Astrocyte (in vitro differentiated cells and primary cell): ENCODE data around the gene DTNBP1. TPM values are rescaled to one million over a fixed set of nuclear protein-coding genes. Genes with fewer than 3 reads are reported as not detected.

Source experiments
- DNase-seq: peaks from one replicate; pipeline ENCODE4 v3.0.0-alpha.2; 2010; ENCODE audit warnings: low read depth
- FAIRE-seq: peaks from 2 replicates; lab custom pipeline; 2011; peaks lifted over from hg19 to GRCh38; lab: Jason Lieb, UNC
- H2AFZ ChIP-seq: 2 replicates; pipeline ENCODE4 v1.6.0; 2012; ENCODE audit warnings: low read depth, low read length, inconsistent platforms
- H3K27ac ChIP-seq: 2 replicates; pipeline ENCODE4 v1.5.1; 2011; ENCODE audit warnings: low read depth, low read length, inconsistent platforms
- H3K27me3 ChIP-seq: 2 replicates; pipeline ENCODE4 v1.6.0; 2011; ENCODE audit warnings: low read length, inconsistent platforms; ENCODE audit not compliant: insufficient read depth
- H3K36me3 ChIP-seq: 2 replicates; pipeline ENCODE4 v1.5.1; 2011; ENCODE audit warnings: low read length, inconsistent platforms; ENCODE audit not compliant: insufficient read depth
- H3K4me1 ChIP-seq: 2 replicates; pipeline ENCODE4 v1.5.1; 2011; ENCODE audit warnings: low read length, inconsistent platforms; ENCODE audit not compliant: insufficient read depth
- H3K4me2 ChIP-seq: 2 replicates; pipeline ENCODE4 v1.6.0; 2012; ENCODE audit warnings: low read length, inconsistent platforms
- H3K4me3 ChIP-seq: 2 replicates; pipeline ENCODE4 v1.5.1; 2011; ENCODE audit warnings: low read depth, mild to moderate bottlenecking, low read length, inconsistent platforms; ENCODE audit not compliant: insufficient read depth
- H3K79me2 ChIP-seq: 2 replicates; pipeline ENCODE4 v1.6.0; 2012; ENCODE audit warnings: mild to moderate bottlenecking, low read length, inconsistent platforms; ENCODE audit not compliant: insufficient read depth
- H3K9ac ChIP-seq: 2 replicates; pipeline ENCODE4 v1.6.0; 2012; ENCODE audit warnings: mild to moderate bottlenecking, low read length, inconsistent platforms
- H3K9me3 ChIP-seq: 2 replicates; pipeline ENCODE4 v1.5.1; 2012; ENCODE audit warnings: low read depth, mild to moderate bottlenecking, low read length, inconsistent platforms; ENCODE audit not compliant: insufficient read depth
- H4K20me1 ChIP-seq: 2 replicates; pipeline ENCODE4 v1.6.0; 2012; ENCODE audit warnings: low read length, inconsistent platforms; ENCODE audit not compliant: insufficient read depth
- H3K27ac Mint-ChIP-seq: one replicate; pipeline ENCODE4 v1.8.0; 2021; ENCODE audit warnings: mild to moderate bottlenecking, mixed read lengths; ENCODE audit not compliant: unreplicated experiment
- H3K27me3 Mint-ChIP-seq: one replicate; pipeline ENCODE4 v1.8.0; 2021; ENCODE audit warnings: low read depth, mixed read lengths; ENCODE audit not compliant: unreplicated experiment
- H3K36me3 Mint-ChIP-seq: one replicate; pipeline ENCODE4 v1.8.0; 2021; ENCODE audit warnings: low read depth, mixed read lengths; ENCODE audit not compliant: unreplicated experiment
- H3K4me1 Mint-ChIP-seq: one replicate; pipeline ENCODE4 v1.8.0; 2021; ENCODE audit warnings: low read depth, mixed read lengths; ENCODE audit not compliant: unreplicated experiment
- H3K4me3 Mint-ChIP-seq: one replicate; pipeline ENCODE4 v1.8.0; 2021; ENCODE audit warnings: mild to moderate bottlenecking, moderate library complexity, mixed read lengths; ENCODE audit not compliant: unreplicated experiment
- H3K9me3 Mint-ChIP-seq: one replicate; pipeline ENCODE4 v1.8.0; 2021; ENCODE audit warnings: mild to moderate bottlenecking, mixed read lengths; ENCODE audit not compliant: unreplicated experiment
- EZH2 ChIP-seq: IDR thresholded peaks from 2 replicates; pipeline ENCODE4 v1.6.1; 2012; ENCODE audit warnings: mild to moderate bottlenecking, low read length, inconsistent platforms; ENCODE audit not compliant: insufficient read depth
- total RNA-seq: library from RNA; stranded (reverse); gene quantifications from 2 replicates; pipeline ENCODE4 v1.2.1, GENCODE V29; 2021
- TF ChIP-seq, protein P1 (sequence below): IDR thresholded peaks from 2 replicates; pipeline ENCODE4 v1.5.1; 2011; ENCODE audit warnings: low read depth, mild to moderate bottlenecking, inconsistent platforms, low read length, moderate library complexity; ENCODE audit not compliant: insufficient read depth

Gene DTNBP1
- total RNA-seq, 1 donor from 2014 or later = 13.0 TPM

GRCh38 chr6:15504040-15504495 lies 158.8 kb downstream of the DTNBP1 start:
- peaks cover 30% of the 10 kb centered on the region for H3K4me1 ChIP-seq
- peak overlapping the region; percentile 91 for H3K27ac Mint-ChIP-seq
- no peak overlapping the region for H3K4me3 Mint-ChIP-seq
- peaks cover 16% of the 10 kb centered on the region for H3K79me2 ChIP-seq
- peaks cover 40% of the 10 kb centered on the region for H3K36me3 Mint-ChIP-seq
- peaks cover 10% of the 10 kb centered on the region for H3K36me3 ChIP-seq
- H3K27ac ChIP-seq = peak overlapping the region; percentile 56
- H3K9me3 ChIP-seq = no peaks in the 10 kb centered on the region
- no peak overlapping the region for H2AFZ ChIP-seq
- no peaks in the 10 kb centered on the region for H3K27me3 Mint-ChIP-seq
- H3K4me1 Mint-ChIP-seq = peaks cover 35% of the 10 kb centered on the region
- H3K27me3 ChIP-seq = no peaks in the 10 kb centered on the region
- H4K20me1 ChIP-seq = peaks cover 97% of the 10 kb centered on the region
- peak overlapping the region; percentile 76 for H3K4me2 ChIP-seq
- no peak overlapping the region for H3K4me3 ChIP-seq
- DNase-seq (no peak), FAIRE-seq (no peak)
- peak overlapping the region; percentile 68 for H3K9ac ChIP-seq
- H3K9me3 Mint-ChIP-seq = no peaks in the 10 kb centered on the region
- no peak for TF ChIP-seq EZH2
- TF ChIP-seq, protein P1, sequence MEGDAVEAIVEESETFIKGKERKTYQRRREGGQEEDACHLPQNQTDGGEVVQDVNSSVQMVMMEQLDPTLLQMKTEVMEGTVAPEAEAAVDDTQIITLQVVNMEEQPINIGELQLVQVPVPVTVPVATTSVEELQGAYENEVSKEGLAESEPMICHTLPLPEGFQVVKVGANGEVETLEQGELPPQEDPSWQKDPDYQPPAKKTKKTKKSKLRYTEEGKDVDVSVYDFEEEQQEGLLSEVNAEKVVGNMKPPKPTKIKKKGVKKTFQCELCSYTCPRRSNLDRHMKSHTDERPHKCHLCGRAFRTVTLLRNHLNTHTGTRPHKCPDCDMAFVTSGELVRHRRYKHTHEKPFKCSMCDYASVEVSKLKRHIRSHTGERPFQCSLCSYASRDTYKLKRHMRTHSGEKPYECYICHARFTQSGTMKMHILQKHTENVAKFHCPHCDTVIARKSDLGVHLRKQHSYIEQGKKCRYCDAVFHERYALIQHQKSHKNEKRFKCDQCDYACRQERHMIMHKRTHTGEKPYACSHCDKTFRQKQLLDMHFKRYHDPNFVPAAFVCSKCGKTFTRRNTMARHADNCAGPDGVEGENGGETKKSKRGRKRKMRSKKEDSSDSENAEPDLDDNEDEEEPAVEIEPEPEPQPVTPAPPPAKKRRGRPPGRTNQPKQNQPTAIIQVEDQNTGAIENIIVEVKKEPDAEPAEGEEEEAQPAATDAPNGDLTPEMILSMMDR = no peak

DNA sequence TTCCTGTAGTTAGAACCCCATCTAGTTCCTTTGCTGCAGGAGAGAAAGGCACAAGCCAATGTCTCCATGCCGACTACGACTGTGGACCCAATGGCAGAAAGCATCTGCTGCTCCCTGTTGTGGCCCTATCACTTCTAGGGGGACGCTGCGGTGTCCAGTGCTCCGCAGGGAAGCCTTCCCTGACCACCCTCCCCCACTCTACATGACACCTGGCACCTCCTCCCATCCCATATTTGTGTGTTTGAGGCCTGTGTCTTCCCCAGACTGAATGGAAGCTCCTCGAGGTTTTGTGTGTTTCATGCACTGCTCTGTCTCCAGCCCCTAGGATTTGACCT lies 159.5 kb downstream of the DTNBP1 start:
- no peak overlapping the region for H3K27ac ChIP-seq
- peaks cover 30% of the 10 kb centered on the region for H3K4me1 ChIP-seq
- FAIRE-seq (no peak), DNase-seq (no peak)
- Mint-ChIP-seq H3K36me3 (peaks cover 35% of the 10 kb centered on the region), H3K9me3 (no peaks in the 10 kb centered on the region), H3K4me1 (peaks cover 35% of the 10 kb centered on the region), H3K27me3 (no peaks in the 10 kb centered on the region), H3K4me3 (peak overlapping the region; percentile 27), H3K27ac (no peak overlapping the region)
- no peak for TF ChIP-seq EZH2
- TF ChIP-seq, protein P1 = no peak
- H3K27me3 ChIP-seq = no peaks in the 10 kb centered on the region
- no peaks in the 10 kb centered on the region for H3K9me3 ChIP-seq
- no peak overlapping the region for H2AFZ ChIP-seq
- H4K20me1 ChIP-seq = peaks cover 97% of the 10 kb centered on the region
- H3K4me3 ChIP-seq = no peak overlapping the region
- H3K79me2 ChIP-seq = peaks cover 12% of the 10 kb centered on the region
- H3K9ac ChIP-seq = no peak overlapping the region
- H3K4me2 ChIP-seq = no peak overlapping the region
- H3K36me3 ChIP-seq = peaks cover 8% of the 10 kb centered on the region

DNA sequence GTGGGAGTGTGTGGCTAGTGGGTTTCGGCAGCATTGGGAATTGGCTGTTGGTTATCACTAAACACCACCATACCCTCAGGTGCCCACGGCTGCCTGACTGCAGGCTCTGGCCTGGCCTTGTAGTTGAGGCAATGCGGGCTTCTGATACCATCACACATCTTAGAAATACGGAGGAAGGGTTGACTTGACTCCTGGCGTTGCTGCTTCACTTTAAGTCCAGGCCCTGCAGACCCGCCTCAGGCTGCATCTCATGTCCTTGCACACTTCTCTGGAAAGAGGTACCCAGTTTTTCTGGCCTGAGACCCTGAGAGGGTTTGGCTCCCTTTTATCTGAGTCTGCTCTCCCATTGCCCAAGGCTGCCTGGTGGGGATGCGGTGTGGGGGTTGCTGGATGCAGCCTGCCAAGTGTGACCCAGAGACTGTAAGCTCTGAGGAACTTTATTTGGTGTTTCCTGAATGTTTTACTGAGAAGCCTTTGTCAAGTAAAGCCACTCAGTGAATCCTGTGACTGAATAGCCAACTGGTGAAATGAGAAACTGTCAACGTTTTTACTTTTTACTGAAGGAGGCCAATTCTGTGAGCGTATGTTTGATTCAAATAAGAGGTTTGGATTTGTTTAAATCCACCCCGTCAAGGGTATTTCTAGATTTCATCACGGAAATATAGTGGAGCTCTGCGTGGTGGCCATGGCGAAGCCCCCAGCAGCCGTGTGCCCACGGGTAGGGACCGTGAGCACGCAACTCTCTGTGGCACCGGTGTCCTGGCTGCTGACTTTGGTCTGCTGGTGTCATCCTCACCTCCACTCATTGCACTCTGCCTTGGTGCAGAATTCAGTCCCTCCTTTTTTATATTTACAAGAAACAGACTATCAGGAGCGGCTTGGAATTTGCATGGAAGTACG lies 160.1 kb downstream of the DTNBP1 start:
- no peak overlapping the region for H2AFZ ChIP-seq
- H3K4me1 Mint-ChIP-seq = peaks cover 35% of the 10 kb centered on the region
- H3K9me3 Mint-ChIP-seq = no peaks in the 10 kb centered on the region

More for the DNA sequence above, 160.1 kb downstream of the DTNBP1 start:
- Histone ChIP-seq H3K4me2 (peak overlapping the region; percentile 61), H3K27me3 (no peaks in the 10 kb centered on the region), H3K4me1 (peaks cover 30% of the 10 kb centered on the region), H4K20me1 (peaks cover 97% of the 10 kb centered on the region), H3K36me3 (peaks cover 9% of the 10 kb centered on the region), H3K4me3 (no peak overlapping the region), H3K79me2 (peaks cover 17% of the 10 kb centered on the region), H3K9ac (no peak overlapping the region), H3K9me3 (no peaks in the 10 kb centered on the region), H3K27ac (no peak overlapping the region)
- Mint-ChIP-seq H3K27ac (no peak overlapping the region), H3K4me3 (no peak overlapping the region), H3K36me3 (peaks cover 37% of the 10 kb centered on the region), H3K27me3 (no peaks in the 10 kb centered on the region)
- FAIRE-seq = no peak
- no peak for TF ChIP-seq EZH2
- TF ChIP-seq, protein P1 = no peak
- no peak for DNase-seq
